Measurements from ENCODE around the gene PIEZO2.

GRCh38 chr18:10785798-10786197, 363.6 kb downstream of the PIEZO2 start:
- TF ChIP-seq CTCF (IDR thresholded peaks at IDR 0.05) (no peak), POLR2AphosphoS5 (IDR thresholded peaks at IDR 0.05; ENCODE audit: low read depth, low read length) (no peak), SIN3A (IDR thresholded peaks at IDR 0.05; ENCODE audit: borderline replicate concordance, insufficient read depth, low read depth, low read length) (no peak)

All from Panc1 (cell line).